Measurements from ENCODE around the gene CCDC39. TPM values are rescaled to one million over a fixed set of nuclear protein-coding genes. Genes with fewer than 3 reads are reported as not detected.

CCDC39 gene
- total and polyA plus RNA-seq, 2 of the 4 experiments (the other 2 are of a cell fraction) = not detected

GRCh38 chr3:180683816-180684215, 4.5 kb upstream of the CCDC39 start:
- ATAC-seq (ENCODE audit: low read depth) (no peak), DNase-seq (no peak)
- dilution Hi-C loops (cut with HindIII; ENCODE audit: low sequenced_read_pairs, unreplicated experiment) (no loop called here), in situ Hi-C loops (cut with MboI; ENCODE audit: low sequenced_read_pairs) (no loop called here), intact Hi-C loops (cut with micrococcal nuclease) (loop anchor here (5.0 kb wide), 1 partner anchor 872 kb away; no protein-coding TSS in a partner anchor)
- TF ChIP-seq MAZ (IDR thresholded peaks at IDR 0.05; ENCODE audit: borderline replicate concordance, low read depth, low read length) = no peak
- no peak for TF ChIP-seq RFX5 (IDR thresholded peaks at IDR 0.05; ENCODE audit: low read depth, low read length)
- TF ChIP-seq BHLHE40 (IDR thresholded peaks at IDR 0.05; ENCODE audit: low read depth, low read length) = no peak
- no peak for TF ChIP-seq MXI1 (IDR thresholded peaks at IDR 0.05; ENCODE audit: borderline replicate concordance, low read depth, low read length)
- TF ChIP-seq ELK1 (IDR thresholded peaks at IDR 0.05; ENCODE audit: borderline replicate concordance, low read depth, low read length) = no peak
- no peak for TF ChIP-seq MAFK (IDR thresholded peaks at IDR 0.05; ENCODE audit: low read depth, low read length)
- TF ChIP-seq USF2 (IDR thresholded peaks at IDR 0.05; ENCODE audit: low read depth, low read length) = no peak
- TF ChIP-seq POLR2A (IDR thresholded peaks at IDR 0.05; ENCODE audit: low read depth, low read length) = no peak
- TF ChIP-seq CEBPB (IDR thresholded peaks at IDR 0.05; ENCODE audit: low read depth, low read length) = no peak
- TF ChIP-seq CHD1 (IDR thresholded peaks at IDR 0.05; ENCODE audit: low read depth, low read length) = no peak
- Histone ChIP-seq H2BK20ac (ENCODE audit: low read depth, low read length) (no peak overlapping the region), H3K9me1 (ENCODE audit: insufficient read depth, low read length) (no peaks in the 10 kb centered on the region), H4K20me1 (ENCODE audit: insufficient read depth, low read length) (no peaks in the 10 kb centered on the region), H2AK5ac (ENCODE audit: low read depth, low read length) (no peak overlapping the region), H3K9ac (ENCODE audit: low read depth, low read length) (no peak overlapping the region), H3K4me3 (ENCODE audit: insufficient read depth, low read depth, low read length) (no peak overlapping the region), H3K56ac (ENCODE audit: extremely low read depth, insufficient read depth, low read length) (no peak overlapping the region), H3K36me3 (ENCODE audit: control insufficient read depth, insufficient read depth, low read length) (no peaks in the 10 kb centered on the region), H4K5ac (ENCODE audit: low read depth, low read length) (no peak overlapping the region), H3K23ac (ENCODE audit: low read depth, low read length) (no peak overlapping the region), H2AFZ (replicated peaks; ENCODE audit: low read length, poor library complexity) (no peak overlapping the region), H3K79me1 (ENCODE audit: low read depth in 1 of 2, low read length in 2 of 2) (no peaks in the 10 kb centered on the region), H3K4me2 (ENCODE audit: low read depth, low read length) (no peak overlapping the region), H4K91ac (ENCODE audit: insufficient read depth, low read depth, low read length) (no peak overlapping the region), H2BK15ac (ENCODE audit: low read depth, low read length) (no peak overlapping the region), H2AK9ac (replicated peaks; ENCODE audit: low read depth, low read length, poor library complexity) (no peak overlapping the region), H2BK5ac (ENCODE audit: low read depth, low read length, poor library complexity, severe bottlenecking) (no peak overlapping the region), H3K14ac (replicated peaks; ENCODE audit: low read depth, low read length) (no peak overlapping the region), H2BK120ac (ENCODE audit: low read depth, low read length) (no peak overlapping the region), H3K27ac (ENCODE audit: insufficient read depth, low read length) (no peak overlapping the region), H3K4me1 (ENCODE audit: control insufficient read depth, insufficient read depth, low read length) (no peaks in the 10 kb centered on the region), H3K27me3 (ENCODE audit: control insufficient read depth, insufficient read depth, low read length) (no peaks in the 10 kb centered on the region), H3K18ac (ENCODE audit: low read depth, low read length) (no peak overlapping the region), H3K4ac (ENCODE audit: low read depth, low read length) (no peak overlapping the region), H3K9me3 (ENCODE audit: control insufficient read depth, insufficient read depth, low read length) (no peaks in the 10 kb centered on the region), H4K8ac (ENCODE audit: low read depth in 2 of 2, low read length in 2 of 2) (no peak overlapping the region)
- CTCF ChIA-PET = no interaction called here
- 24% methylated on average over 2 of the region's 2 CpGs; no CpG with 5 or more reads in 1 of the 2 experiments for WGBS, 2 experiments (ENCODE audit: extremely low coverage in 2 of 2, insufficient read length in 1 of 2)
- no TSS peak for BruUV-seq (replicated peaks)
- POLR2A ChIA-PET (ENCODE audit: unreplicated experiment) = no interaction called here
